IgD-negative memory B cell (primary cell): ENCODE data around the gene UBE2F. TPM values are rescaled to one million over a fixed set of nuclear protein-coding genes. Genes with fewer than 3 reads are reported as not detected.
"Not testable (repeated sequence)": the region's sequence is repeated elsewhere in the genome, so short reads cannot be mapped to it uniquely, and the experiment has no call there.

ENCODE experiments used
- H3K27ac Mint-ChIP-seq, 3 donors: one replicate each; pipeline ENCODE4 v1.8.0; 2020 to 2022; ENCODE audit warnings: mild to moderate bottlenecking in 3 of 3, mixed read lengths in 3 of 3, moderate library complexity in 1 of 3
- H3K27me3 Mint-ChIP-seq: one replicate; pipeline ENCODE4 v1.8.0; 2021; ENCODE audit warnings: mixed read lengths
- H3K36me3 Mint-ChIP-seq: one replicate; pipeline ENCODE4 v1.8.0; 2020; ENCODE audit warnings: mild to moderate bottlenecking, mixed read lengths
- H3K4me1 Mint-ChIP-seq, 3 donors: one replicate each; pipeline ENCODE4 v1.8.0; 2020 to 2022; ENCODE audit warnings: mixed read lengths in 3 of 3, mild to moderate bottlenecking in 1 of 3
- H3K4me3 Mint-ChIP-seq, 4 donors: one replicate each; pipeline ENCODE4 v1.8.0; 2020 to 2022; ENCODE audit warnings: mild to moderate bottlenecking in 4 of 4, mixed read lengths in 4 of 4, moderate library complexity in 3 of 4
- H3K9me3 Mint-ChIP-seq, 3 donors: one replicate each; pipeline ENCODE4 v1.8.0; 2020 to 2021; ENCODE audit warnings: mixed read lengths in 3 of 3, mild to moderate bottlenecking in 1 of 3
- polyA plus RNA-seq: library from polyadenylated mRNA; unstranded; fragments of 300-500 nt; fragmentation: Illumina TruSeq; gene quantifications from one replicate; pipeline ENCODE4 v1.2.3, GENCODE V29; 2021

Gene UBE2F
- polyA plus RNA-seq, 1 donor from 2014 or later: 48.4 TPM

DNA sequence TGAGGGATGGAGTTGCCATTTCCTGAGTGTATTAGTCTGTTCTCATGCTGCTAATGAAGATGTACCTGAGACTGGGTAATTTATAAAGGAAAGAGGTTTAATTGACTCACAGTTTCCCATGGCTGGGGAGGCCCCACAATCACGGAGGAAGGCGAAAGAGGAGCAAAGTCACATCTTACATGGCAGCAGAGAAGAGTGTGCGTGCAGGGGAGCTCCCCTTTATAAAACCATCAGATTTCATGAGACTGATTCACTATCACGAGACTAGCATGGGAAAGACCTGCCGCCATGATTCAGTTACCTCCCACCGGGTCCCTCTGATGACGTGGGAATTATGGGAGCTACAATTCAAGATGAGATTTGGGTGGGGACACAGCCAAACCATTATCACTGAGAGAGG, 99.9 kb downstream of the UBE2F start:
- not testable (repeated sequence) for H3K4me3 Mint-ChIP-seq, H3K27ac Mint-ChIP-seq, H3K9me3 Mint-ChIP-seq, H3K27me3 Mint-ChIP-seq
- Mint-ChIP-seq H3K4me1 (peaks cover 3 to 15% (median 10%) of the 10 kb centered on the region in 3 donors), H3K36me3 (peaks cover 11% of the 10 kb centered on the region)

DNA sequence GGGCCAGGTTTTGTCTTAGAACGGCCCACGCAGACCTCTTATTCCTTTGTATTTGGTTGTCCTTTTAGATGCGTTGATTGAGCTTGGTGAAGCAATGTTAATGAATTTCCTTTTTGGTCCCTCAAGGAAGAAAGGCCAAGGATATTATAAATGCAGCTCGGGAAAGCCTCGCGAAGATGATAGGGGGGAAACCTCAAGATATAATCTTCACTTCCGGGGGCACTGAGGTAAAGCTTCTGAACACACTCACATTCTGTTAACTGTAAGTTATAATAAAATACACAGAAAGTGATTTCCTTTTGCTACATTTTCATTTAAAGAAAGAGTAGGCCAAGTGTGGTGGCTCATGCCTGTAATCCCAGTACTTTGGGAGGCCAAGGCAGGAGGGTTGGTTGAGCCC, 101.1 kb downstream of the UBE2F start:
- no peak overlapping the region for H3K27ac Mint-ChIP-seq
- H3K4me3 Mint-ChIP-seq: no peak overlapping the region
- no peaks in the 10 kb centered on the region for H3K27me3 Mint-ChIP-seq
- peaks cover 0 to 10% (median 1%) of the 10 kb centered on the region in 3 donors for H3K9me3 Mint-ChIP-seq
- peaks cover 20% of the 10 kb centered on the region for H3K36me3 Mint-ChIP-seq
- peaks cover under 1 to 12% (median 3%) of the 10 kb centered on the region in 3 donors for H3K4me1 Mint-ChIP-seq

DNA sequence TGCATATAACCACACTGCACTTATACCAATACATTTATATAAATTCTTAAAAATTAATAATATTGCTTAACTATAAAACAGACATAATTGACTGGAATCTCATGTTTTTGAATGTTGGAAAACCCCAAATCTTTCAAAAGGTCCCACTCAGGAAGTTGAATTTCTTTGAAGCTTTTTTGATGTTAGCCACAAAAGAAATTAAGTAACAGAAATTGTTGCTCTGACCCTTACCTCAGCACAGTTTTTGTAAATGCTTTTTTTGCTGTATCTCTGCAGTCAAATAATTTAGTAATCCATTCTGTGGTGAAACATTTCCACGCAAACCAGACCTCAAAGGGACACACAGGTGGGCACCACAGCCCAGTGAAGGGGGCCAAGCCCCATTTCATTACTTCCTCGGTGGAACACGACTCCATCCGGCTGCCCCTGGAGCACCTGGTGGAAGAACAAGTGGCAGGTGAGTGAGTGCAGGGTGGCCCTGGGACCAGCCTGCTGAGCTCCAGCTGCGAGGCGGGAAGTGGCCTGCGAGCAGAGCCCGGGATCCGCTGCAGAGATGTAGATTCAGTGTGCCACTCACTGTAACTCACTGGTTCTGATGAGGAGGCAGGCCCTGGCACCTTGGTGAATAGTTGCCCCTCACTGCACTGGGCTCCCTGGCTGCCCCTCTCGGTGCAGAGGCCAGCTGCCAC, 102.4 kb downstream of the UBE2F start:
- H3K27ac Mint-ChIP-seq: peak overlapping the region in 1 of 3 donors; percentile 78
- peaks cover 18% of the 10 kb centered on the region for H3K36me3 Mint-ChIP-seq
- H3K9me3 Mint-ChIP-seq: peaks cover 0 to 12% (median 1%) of the 10 kb centered on the region in 3 donors
- H3K4me1 Mint-ChIP-seq: peaks cover 0 to 12% (median 0%) of the 10 kb centered on the region in 3 donors
- peak overlapping the region in 1 of 4 donors; percentile 12 for H3K4me3 Mint-ChIP-seq
- H3K27me3 Mint-ChIP-seq: no peaks in the 10 kb centered on the region

GRCh38 chr2:238069877-238070276, 103.1 kb downstream of the UBE2F start:
- Mint-ChIP-seq H3K27me3 (no peaks in the 10 kb centered on the region), H3K36me3 (peaks cover 19% of the 10 kb centered on the region), H3K4me3 (no peak overlapping the region), H3K27ac (no peak overlapping the region), H3K9me3 (peaks cover 0 to 12% (median 1%) of the 10 kb centered on the region in 3 donors), H3K4me1 (peaks cover 0 to 12% (median 0%) of the 10 kb centered on the region in 3 donors)

- Mint-ChIP-seq H3K36me3 (peaks cover 27% of the 10 kb centered on the region), H3K27ac (peak overlapping the region in 1 of 3 donors; percentile 71), H3K9me3 (peaks cover 0 to 15% (median 3%) of the 10 kb centered on the region in 3 donors), H3K27me3 (no peaks in the 10 kb centered on the region), H3K4me1 (peaks cover 0 to 2% (median 0%) of the 10 kb centered on the region in 3 donors), H3K4me3 (no peak overlapping the region)
Observed at GRCh38 chr2:238075397-238075796, 108.6 kb downstream of the UBE2F start.

- Mint-ChIP-seq H3K4me3 (no peak overlapping the region), H3K9me3 (peaks cover 0 to 11% (median 2%) of the 10 kb centered on the region in 3 donors), H3K27ac (no peak overlapping the region), H3K4me1 (peaks cover 0 to 2% (median 0%) of the 10 kb centered on the region in 3 donors), H3K36me3 (peaks cover 24% of the 10 kb centered on the region), H3K27me3 (no peaks in the 10 kb centered on the region)
Observed at GRCh38 chr2:238077292-238077691, 110.5 kb downstream of the UBE2F start.

GRCh38 chr2:238079874-238080327, 113.1 kb downstream of the UBE2F start:
- H3K9me3 Mint-ChIP-seq: peaks cover 0 to 3% (median 2%) of the 10 kb centered on the region in 3 donors
- peaks cover 18% of the 10 kb centered on the region for H3K36me3 Mint-ChIP-seq
- no peak overlapping the region for H3K4me3 Mint-ChIP-seq
- peaks cover 0 to 2% (median 0%) of the 10 kb centered on the region in 3 donors for H3K4me1 Mint-ChIP-seq
- H3K27ac Mint-ChIP-seq: no peak overlapping the region
- no peaks in the 10 kb centered on the region for H3K27me3 Mint-ChIP-seq

- no peaks in the 10 kb centered on the region for H3K27me3 Mint-ChIP-seq
- peaks cover 0 to 3% (median 2%) of the 10 kb centered on the region in 3 donors for H3K9me3 Mint-ChIP-seq
- H3K27ac Mint-ChIP-seq: no peak overlapping the region
- no peak overlapping the region for H3K4me3 Mint-ChIP-seq
- peaks cover 18% of the 10 kb centered on the region for H3K36me3 Mint-ChIP-seq
- H3K4me1 Mint-ChIP-seq: peaks cover 0 to 3% (median 0%) of the 10 kb centered on the region in 3 donors
Observed at GRCh38 chr2:238080518-238080917, 113.7 kb downstream of the UBE2F start.

DNA sequence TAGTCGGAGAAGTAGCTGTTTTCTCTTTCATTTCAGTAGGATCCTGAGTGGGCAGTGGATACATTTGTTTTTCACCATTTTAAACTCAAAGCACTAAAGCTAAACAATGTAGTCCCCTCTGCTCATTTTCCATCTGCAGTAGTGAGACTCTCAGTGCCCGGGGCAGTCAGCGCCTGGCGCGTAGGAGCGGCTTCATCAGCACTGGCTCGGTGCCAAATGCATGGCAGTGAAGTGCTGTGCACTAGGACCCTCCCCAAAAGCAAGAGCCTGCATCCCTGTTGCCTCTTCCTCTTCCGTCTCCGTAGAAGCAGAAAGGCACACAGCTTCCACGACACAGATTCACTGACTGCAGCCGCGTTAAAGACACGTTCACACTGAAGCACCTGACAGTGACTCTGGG, 114.3 kb downstream of the UBE2F start:
- H3K27me3 Mint-ChIP-seq: no peaks in the 10 kb centered on the region
- no peak overlapping the region for H3K4me3 Mint-ChIP-seq
- H3K4me1 Mint-ChIP-seq: peaks cover 0 to 3% (median 0%) of the 10 kb centered on the region in 3 donors
- peaks cover 18% of the 10 kb centered on the region for H3K36me3 Mint-ChIP-seq
- H3K27ac Mint-ChIP-seq: no peak overlapping the region
- peaks cover 0 to 3% (median 2%) of the 10 kb centered on the region in 3 donors for H3K9me3 Mint-ChIP-seq

DNA sequence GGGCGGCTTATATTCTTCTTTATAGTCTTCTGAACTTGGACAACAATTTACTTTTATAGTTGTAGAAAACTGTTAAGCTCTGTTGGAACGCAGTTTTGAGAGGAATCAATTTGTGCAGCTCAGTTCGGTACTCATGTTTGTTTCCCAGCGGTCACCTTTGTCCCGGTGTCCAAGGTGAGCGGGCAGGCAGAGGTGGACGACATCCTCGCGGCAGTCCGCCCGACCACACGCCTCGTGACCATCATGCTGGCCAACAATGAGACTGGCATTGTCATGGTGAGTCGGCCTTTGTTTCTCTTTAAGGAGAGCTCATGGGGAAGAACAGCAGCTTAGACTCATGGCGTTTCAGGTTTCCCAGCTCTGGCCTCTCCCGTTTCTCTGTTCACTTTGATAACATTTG, 114.7 kb downstream of the UBE2F start:
- Mint-ChIP-seq H3K4me1 (peaks cover 0 to 3% (median 0%) of the 10 kb centered on the region in 3 donors), H3K27me3 (no peaks in the 10 kb centered on the region), H3K36me3 (peaks cover 18% of the 10 kb centered on the region), H3K27ac (no peak overlapping the region), H3K4me3 (no peak overlapping the region), H3K9me3 (peaks cover 0 to 3% (median 2%) of the 10 kb centered on the region in 3 donors)

DNA sequence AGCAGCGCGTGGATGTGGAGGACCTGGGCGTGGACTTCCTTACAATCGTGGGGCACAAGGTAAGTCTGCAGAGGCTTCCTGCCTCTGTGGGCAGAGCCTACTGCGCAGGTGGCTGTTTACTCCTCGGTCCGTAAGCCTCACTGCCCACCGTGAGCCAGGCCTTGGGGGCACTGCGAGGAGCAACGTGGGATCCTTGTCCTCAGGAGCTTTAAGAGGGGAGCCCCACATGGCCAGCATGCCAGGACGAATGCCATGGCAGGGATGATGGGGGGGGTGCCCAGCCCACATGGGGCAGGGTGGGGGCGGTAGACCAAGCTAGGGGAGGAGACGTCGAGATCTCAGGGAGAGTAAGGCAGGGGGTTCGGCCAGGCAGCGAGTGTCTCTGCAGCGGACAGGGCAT, 115.3 kb downstream of the UBE2F start:
- Mint-ChIP-seq H3K4me3 (no peak overlapping the region), H3K27ac (no peak overlapping the region), H3K4me1 (peaks cover 3 to 6% (median 3%) of the 10 kb centered on the region in 3 donors), H3K27me3 (no peaks in the 10 kb centered on the region), H3K36me3 (peaks cover 13% of the 10 kb centered on the region), H3K9me3 (no peaks in the 10 kb centered on the region)

DNA sequence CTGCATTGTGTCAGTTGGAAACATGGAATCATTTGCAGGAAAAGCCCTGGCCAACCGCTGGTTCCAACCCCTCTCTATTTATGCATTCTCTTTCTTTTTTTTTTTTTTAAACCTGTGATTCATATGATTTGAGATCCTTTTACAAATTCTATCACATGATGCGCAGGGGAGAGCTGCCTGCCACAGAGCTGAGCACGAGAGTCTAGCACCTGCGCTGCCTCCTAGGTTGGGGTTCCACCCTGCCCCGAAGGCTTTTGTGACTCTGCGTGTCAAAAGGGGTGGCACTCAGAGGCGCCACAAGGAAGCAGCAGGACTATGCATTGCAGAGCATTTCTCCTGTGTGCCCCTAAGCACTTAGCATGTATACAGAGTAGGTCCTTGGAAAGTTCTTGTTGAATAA, 116.0 kb downstream of the UBE2F start:
- Mint-ChIP-seq H3K27me3 (no peaks in the 10 kb centered on the region), H3K9me3 (no peaks in the 10 kb centered on the region), H3K36me3 (peaks cover 8% of the 10 kb centered on the region), H3K27ac (no peak overlapping the region), H3K4me3 (no peak overlapping the region), H3K4me1 (peaks cover 8 to 10% (median 8%) of the 10 kb centered on the region in 3 donors)

GRCh38 chr2:238083919-238084318, 117.1 kb downstream of the UBE2F start:
- Mint-ChIP-seq H3K4me3 (no peak overlapping the region), H3K27ac (no peak overlapping the region), H3K9me3 (no peaks in the 10 kb centered on the region), H3K36me3 (peaks cover 4% of the 10 kb centered on the region), H3K4me1 (peaks cover 8 to 10% (median 8%) of the 10 kb centered on the region in 3 donors), H3K27me3 (no peaks in the 10 kb centered on the region)

DNA sequence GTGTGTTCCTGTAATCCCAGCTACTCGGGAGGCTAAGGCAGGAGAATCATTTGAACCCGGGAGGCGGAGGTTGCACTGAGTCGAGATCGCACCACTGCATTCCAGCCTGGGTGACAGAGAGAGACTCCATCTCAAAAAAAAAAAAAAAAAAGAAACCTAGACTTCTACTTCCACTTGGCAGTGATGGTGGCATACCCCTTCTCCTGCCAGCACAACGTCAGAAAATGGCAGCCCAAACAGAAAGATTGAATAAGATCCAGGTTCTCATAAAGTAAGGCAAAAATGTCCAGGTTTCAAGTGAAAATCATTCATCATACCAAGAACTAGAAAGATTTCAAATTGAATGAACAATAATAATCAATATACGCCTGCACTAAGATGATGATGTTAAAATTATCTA, 117.9 kb downstream of the UBE2F start:
- Mint-ChIP-seq H3K4me3 (no peak overlapping the region), H3K27ac (no peak overlapping the region), H3K27me3 (no peaks in the 10 kb centered on the region), H3K4me1 (peaks cover 8 to 10% (median 9%) of the 10 kb centered on the region in 3 donors), H3K36me3 (peaks cover 4% of the 10 kb centered on the region), H3K9me3 (no peaks in the 10 kb centered on the region)

DNA sequence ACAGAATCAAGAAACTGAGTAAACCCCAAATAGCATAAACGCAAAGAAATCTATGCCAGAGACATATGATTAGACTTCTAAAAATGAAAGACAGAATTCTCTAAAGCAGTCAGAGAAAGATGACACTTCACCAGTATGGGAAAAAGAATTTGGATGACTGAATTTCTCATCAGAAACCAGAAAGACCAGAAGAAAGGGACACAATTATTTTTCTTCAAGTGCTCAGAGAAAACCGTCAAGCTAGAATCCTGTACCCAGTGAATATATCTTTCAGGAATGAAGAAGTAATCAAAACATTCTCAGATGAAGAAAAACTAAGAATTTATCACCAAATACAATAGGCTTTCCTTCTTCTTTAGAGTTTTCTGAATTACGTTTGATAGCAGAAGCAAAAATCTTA, 119.1 kb downstream of the UBE2F start:
- no peak overlapping the region for H3K4me3 Mint-ChIP-seq
- H3K4me1 Mint-ChIP-seq: peaks cover 8 to 11% (median 10%) of the 10 kb centered on the region in 3 donors
- H3K27ac Mint-ChIP-seq: no peak overlapping the region
- H3K9me3 Mint-ChIP-seq: no peaks in the 10 kb centered on the region
- peaks cover 4% of the 10 kb centered on the region for H3K36me3 Mint-ChIP-seq
- no peaks in the 10 kb centered on the region for H3K27me3 Mint-ChIP-seq

- Mint-ChIP-seq H3K27me3 (no peaks in the 10 kb centered on the region), H3K36me3 (peaks cover 2% of the 10 kb centered on the region), H3K27ac (no peak overlapping the region), H3K9me3 (no peaks in the 10 kb centered on the region), H3K4me1 (peaks cover 8 to 11% (median 10%) of the 10 kb centered on the region in 3 donors), H3K4me3 (peak overlapping the region in 2 of 4 donors; percentile 9 to 19)
Observed at GRCh38 chr2:238087211-238087610, 120.4 kb downstream of the UBE2F start.
